ENCODE measurements around the gene FNBP1.

FNBP1 gene

DNA sequence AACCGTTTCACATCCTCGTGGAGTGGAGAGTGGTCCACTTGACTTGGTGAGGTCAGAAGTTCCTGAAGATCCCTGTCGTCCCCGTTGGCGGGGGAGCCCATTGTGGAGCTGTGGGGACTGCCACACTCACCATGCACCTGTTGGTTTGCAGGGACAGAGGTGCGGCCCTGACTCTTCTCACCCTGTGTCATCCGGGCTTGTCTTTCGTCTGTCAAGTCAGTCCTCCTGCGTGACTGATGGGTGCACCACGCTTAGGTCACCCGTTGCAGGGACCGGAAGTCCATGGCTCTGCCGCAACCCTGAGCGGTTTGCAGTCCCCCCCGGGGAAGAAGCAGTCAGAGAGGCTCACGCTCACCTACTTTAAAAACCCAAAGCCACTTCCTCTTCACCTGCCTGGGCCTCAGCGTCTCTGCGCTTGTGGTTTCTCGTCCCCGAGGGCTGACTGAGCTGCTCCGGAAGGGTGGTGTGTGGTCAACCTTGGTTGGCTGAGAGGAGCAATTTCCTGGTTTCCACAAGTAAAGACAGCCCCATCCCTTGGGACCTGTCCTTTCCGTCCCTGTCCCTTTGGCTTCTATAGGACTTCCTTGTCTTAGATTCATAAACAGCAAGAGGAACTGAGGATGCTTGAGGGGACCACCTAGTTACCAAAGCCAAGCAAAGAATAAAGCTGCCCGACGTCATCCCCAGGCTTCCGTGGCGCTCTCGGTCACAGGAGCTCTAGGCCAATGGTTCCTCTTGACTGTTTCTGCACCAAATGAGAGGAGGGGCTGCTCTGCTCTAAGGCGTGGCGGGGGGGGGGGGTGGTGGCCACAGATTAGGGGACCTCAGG, 154.5 kb downstream of the FNBP1 start:
- DNase-seq: peak; percentile 93 to 95

DNA sequence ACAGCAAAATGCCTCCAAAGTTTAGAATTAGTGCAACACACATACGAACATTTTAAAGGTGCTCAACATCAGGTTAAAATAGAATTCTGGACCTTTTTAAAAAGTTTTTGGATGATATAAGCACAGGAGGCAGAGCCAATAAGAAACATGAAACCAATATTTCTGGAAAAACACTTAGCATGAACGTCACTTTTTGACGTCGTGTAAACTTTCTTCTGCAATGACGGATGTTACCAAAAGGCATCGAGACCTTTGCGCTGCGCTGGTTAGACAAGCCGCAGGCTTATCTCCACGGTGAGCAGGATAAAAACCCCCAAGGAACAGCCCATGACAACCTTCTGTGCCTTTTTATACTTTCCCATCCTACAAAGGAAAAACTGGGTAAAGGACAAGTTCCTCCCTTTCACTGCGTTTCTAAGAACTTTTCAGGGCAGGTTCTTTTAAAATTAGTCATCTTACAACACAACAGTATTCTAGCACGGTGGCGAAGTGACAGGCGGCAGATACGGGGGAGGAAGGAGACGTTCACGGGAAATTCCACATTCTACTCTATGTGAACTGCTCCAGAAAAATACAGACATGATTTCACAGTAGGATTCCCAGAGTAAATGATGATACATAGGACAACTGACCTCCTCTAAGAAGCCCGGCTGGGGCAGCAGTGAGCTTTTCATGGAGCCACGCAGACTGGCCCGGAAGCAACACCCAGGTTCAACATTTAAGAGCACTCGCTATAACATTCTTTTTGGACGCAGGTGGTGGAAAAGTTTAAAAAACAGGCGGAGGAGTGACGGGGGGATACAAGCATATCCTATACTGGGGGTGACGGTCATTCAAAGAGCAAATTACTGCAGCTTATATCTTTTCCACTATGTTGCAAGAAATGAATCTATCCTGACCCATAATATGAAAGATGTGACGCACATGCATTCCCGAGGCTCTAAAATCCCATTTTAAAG, 155.4 kb downstream of the FNBP1 start:
- peak; percentile 82 to 83 for DNase-seq

DNA sequence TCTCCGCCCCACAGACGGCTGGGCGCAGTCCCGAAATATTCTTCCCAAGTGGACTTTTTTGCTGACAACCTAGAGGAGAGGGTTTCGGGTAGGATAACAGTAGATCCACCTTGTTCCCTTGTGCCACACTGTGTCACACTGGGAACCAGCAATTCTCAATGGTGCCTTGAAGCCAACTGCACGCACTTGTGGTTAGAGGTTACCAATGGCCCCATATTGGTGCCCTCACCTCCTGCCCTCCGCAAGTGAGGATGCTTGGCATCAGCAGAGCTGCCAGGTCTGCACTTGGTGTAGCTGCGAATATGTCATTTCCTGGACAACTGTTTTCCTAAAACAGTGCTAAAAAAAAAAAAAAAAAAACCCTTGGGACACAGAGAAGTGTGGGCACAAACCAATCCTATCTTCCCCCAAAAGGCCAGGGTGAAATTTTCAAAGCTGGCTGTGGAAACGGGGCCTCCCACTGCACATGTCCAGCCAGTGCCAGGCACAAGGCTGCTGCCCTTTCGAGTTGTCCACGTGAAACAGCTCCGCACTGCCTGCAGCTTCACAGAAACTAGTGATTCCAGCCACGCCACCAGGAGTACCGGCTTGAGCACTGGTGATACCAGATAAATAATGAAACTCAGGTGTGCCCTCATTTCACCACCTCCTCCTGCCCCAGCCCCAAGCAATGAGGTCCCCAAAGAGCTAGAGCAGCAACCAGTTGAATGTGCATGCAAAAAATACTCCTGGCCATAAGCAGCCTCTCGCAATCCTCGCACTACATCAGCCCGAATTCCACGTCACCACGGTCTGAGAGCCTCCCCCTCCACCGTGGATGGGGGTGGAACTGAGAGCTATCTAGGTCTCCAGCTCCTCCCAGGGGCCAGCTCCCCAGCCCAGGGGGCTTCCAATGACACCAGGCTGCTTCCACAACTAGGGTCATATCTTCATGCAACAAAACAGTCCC, 156.5 kb downstream of the FNBP1 start:
- peak; percentile 72 to 78 for DNase-seq

DNA sequence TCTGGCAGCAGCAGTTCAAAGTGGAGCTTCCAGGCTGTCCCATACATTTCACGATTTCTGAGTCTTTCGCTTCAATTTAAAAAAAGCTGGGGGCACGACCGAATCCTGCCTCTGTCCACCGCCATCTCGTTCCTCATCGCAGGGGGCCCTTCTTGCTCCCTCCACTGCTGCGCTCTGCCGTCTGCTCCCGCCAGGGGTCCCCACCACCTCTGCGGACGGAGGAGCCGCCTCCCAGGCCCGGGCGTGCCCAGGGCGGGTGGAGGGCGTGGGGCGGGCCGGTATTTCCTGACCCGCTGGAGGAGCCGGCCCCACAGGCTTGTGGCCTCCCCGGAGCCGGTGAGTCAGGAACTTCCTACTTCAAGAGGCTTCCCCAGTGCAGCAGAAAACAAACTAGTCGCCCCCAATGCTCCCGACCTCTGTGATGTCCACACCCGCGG, 157.3 kb downstream of the FNBP1 start:
- peak; percentile 90 to 91 for DNase-seq

DNA sequence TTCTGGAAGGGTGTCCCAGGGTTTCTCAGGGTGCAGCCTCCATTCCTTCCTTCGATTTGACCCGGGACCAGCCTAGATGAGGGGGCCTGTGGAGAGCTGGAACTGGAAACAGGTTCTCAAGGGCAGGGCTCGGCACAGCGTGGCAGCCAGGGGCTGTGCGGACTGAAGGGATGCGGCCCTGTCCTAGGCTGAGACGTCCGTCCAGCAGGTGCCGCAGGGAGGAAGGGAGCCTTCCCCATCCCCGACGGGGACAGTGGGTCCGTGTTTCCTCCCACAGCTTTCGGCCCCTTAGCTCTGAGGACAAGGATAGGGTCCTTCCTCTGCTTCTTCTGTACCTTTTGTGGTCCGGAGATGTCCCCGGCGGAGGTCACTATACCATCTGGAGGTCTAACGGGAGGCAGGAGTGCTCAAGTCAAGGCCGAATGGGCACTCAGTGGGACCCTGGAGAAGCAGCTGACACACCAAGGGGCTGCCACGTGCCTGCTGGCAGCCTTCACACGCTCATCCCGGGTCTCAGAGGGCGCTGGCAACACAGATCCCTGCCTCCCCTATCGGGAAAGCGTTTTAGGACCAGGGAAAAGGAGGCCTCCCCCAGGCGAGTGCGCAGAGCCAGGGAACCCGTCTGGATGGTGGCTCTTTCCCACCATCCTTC, 157.8 kb downstream of the FNBP1 start:
- DNase-seq: peak; percentile 38 to 51

DNA sequence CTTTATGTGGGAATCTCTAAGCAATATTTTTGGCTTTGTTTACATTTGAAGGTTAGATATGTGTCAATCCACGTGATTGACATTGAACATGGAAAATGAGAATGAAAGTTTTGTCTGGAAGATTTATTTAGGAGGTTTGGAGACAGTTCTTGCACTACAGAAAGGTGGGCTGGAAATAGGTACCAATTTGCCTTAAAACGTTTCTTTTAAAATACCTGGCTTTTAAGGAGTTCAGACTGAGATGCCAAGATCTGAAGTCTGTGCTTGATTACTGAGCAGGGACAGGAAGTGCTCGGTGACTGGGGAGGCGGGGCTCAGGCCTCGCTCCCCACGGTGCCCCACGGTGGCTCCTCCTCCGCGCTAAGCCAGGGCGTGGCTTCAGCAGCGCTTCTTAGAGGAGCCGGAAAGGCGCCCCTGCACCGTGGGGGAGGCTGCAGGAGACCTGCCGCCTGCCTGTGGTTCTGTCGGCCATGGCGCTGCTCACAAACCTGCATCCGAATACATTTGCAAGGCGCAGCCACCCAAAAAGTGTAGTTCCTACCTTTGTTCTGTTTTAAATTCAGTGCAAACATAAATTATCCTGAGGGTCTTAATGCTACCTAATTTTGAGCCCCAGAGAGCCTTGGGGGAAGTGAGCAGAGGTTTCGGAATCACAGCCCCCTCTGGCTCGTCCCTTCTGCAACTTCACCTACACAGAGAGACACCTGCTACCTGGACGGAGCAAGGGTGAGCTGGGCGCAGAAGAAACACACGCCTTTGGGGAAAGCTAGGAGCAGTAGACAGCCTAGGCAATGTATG, 158.6 kb downstream of the FNBP1 start:
- peak; percentile 95 for DNase-seq

DNA sequence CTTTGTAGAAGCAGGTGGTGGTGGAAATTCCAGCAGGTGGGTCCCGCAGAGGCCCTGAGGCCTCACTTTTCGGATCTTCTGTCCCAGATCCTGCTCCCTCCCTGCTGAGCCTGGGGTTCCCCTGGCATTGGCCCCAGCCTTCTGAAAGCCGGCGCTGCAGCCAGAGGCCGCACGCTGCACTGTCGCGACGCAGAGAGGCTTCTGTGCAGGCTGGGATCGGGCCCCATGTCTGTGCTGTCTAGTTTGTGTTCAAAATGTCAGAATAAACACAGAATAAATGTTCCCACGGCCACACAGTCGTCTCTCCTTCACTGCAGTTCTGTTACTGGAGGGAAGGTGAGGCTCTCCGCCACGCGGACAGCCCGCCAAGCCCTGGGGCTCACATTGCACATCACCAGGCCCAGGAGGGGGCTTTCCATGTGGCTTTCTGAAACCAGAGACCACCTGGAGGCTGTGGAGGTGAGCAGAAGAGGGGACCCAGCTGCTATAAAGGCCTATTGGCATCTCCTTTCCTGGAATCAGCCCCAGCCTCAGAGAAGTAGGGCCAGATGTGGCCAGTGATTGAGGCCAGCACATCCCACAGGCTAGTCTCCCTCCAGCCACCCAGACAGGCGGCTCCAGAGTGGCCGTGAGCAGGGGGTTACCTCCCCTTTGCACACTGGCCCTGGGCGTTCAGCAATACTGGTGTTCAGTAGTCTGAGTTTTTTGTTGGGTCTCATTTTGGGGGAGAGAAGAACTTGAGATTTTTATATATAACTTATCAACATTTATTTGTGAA, 161.3 kb downstream of the FNBP1 start:
- DNase-seq: no peak

DNA sequence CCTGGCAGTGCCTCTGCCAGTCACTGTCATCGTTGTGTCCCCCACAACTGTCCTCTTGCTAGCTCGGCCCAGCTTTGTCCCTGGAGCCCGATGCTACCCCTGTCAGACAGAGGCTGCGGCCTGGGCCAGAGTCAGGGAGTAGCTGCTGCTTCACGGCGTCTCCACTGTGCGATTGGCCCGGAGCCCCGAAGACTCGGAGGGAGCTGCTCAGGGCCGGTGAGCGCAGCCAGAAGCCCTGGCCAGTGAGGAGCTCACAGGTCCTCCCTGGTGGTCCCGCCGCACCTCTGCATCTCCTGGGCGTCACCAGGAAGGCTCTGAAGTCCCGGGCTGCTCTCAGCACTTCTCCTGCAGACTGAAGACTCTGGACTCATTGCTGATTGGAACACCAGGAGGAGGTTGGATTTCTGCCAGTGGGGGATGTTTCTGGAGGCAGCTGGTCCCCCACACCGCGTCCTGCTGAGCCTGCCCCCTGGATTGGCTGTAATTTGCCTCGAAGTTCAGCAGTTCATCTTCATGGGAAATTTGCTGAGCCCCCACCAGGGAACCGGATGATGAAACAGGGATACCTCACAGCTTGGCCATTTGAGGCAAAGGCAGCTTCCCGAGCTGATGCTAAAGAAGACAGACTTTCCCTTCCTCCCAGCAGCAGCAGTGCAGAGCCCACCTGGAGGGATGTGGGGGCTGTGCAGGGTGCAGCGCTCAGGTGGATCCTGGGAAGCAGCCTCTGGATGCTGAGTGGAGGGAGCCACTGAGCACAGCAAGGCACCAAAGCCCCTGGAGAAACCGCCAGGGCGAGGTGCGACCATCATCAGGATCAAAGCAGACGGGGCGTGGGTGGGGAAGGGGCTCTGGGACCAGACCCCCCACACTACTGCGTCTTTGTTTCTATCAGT, 162.1 kb downstream of the FNBP1 start:
- DNase-seq: no peak

DNA sequence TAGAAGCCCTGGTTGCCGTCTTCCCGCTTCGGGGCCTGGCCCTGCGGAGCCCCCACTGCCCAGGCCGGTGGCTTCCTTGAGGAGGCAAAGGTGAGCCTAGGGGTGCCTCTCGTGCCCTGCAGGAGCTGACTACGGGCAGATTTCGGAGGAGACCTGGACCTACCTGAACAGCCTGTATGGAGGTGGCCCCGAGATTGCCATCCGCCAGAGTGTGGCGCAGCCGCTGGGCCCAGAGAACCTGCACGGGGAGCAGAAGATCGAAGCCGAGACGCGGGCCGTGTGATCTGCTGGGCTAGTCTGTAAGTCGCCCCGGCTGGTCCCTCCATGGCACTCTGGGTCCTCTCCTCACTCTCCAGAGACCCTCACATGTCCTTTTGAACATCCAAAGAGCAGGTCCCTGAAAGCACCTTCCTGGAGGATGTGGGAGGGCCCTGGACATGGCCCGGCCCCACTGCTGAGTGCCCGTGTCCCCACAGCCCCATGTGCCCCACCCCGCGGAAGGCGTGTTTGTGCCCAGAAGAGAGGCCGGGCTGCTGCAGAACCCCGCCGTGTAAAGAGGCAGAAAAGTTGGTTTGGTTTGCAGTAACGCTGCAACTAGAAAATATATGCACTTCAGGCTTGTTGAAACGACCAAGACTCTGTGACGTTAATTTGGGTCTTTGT, 162.9 kb downstream of the FNBP1 start:
- no peak for DNase-seq

DNA sequence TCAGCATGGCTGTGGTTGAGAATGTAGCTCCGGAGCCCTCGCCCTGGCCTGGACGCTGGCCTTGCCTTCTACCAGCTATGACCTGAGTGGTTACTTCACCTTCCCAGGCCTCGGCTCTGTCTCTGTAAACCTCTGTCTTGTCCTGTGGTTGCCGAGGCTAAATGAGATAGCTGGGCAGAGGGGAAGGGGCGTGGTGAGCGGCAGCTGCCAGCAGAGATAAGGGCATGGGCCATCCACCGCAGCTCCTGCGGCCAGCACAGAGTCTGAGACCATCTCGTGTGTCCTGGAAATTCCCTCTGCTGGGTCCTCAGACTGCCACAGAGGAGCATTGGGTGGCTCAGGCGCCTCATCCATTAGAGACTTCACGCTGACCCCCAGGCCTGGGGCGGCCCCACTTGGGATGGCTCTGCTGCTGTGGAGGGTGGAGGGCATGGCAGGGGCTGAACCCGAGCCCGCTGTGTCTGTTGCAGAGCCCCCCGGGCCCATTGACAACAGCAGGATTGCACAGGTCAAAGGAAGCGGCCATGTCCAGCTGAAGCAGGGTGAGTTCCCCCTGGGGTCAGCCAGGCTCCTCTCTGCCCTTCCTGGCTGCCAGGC, 163.8 kb downstream of the FNBP1 start:
- DNase-seq: peak in 1 of 2 donors; percentile 23

DNA sequence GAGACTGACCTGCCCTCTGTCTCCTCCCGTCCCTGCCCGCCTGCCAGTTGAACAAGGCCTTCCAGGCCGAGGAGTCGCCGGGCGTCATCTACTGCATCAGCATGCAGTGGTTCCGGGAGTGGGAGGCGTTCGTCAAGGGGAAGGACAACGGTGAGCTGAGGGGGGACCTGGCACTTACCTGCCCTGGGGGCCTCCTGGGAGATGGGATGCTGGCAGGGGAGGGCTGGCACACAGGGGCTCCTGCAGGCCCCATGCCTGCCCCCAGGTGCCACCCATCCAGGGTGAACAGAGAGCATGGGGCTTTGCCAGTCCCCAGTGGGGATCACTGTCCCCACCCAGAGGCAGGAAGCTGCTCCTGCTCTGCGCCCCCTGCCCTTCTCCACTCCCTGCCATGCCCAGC, 164.7 kb downstream of the FNBP1 start:
- DNase-seq: no peak

DNA sequence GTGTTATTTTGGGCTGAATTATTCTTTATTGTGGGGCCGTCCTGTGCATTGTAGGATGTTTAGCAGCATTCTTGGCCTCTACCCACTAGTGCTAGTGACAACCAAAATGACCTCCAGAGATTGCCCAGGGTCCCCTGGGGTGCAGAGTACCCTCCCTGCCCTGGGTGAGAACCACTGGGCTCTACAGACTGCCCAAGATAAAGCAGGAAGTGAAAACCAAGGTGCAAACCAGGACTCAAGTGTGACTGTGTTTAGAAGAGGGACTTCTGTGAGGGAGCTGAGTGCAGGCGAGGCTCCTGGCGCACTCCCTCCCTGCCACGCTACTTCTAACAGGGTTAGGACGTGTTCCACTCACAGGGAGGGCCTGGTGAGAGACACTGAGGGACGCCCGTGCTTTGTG, 166.2 kb downstream of the FNBP1 start:
- peak in 1 of 2 donors; percentile 21 for DNase-seq

DNA sequence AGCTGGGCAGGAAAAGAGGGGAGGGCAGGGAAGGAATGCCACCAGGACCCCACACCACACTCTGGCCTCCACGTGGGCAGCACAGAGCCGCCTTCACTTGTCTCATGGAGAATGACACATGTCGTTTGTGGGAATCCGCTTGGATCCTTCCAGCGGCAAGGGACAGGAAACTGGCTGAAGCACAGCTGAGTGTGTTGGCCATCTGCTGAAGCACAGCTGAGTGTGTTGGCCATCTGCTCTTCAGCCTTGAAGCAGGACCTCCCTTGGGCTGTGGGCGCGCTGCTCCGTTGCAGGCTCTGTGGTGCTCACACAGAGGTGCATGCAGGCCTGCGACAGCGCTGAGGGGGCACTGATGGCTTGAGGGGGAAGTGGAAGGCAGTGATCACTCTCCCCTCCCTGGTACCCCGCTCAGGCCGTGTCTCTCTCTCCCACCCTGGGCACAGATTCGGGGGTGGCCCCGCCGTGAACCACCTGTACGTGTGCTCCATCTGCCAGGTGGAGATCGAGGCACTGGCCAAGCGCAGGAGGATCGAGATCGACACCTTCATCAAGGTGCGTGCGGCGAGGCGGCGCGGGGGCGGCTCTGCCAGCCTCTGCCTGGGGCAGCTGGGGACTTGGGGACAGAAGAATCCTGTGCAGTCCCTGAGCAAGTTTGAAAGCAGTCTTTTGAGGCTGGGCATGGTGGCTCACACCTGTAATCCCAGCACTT, 167.1 kb downstream of the FNBP1 start:
- DNase-seq: no peak

DNA sequence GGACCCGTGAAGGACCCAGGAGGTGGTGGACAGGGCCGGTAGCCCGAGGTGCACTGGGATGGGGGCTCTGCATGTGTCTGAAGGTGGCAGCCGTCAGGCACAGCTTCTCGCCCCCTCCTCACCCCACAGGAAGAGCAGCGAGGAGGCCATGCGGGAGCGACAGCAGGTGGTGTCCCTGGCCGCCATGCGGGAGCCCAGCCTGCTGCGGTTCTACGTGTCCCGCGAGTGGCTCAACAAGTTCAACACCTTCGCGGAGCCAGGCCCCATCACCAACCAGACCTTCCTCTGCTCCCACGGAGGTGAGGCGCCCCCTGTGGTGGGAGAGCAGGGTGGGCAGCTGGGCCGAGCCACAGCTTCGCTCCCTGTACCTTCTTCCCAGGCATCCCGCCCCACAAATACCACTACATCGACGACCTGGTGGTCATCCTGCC, 167.8 kb downstream of the FNBP1 start:
- DNase-seq: no peak

DNA sequence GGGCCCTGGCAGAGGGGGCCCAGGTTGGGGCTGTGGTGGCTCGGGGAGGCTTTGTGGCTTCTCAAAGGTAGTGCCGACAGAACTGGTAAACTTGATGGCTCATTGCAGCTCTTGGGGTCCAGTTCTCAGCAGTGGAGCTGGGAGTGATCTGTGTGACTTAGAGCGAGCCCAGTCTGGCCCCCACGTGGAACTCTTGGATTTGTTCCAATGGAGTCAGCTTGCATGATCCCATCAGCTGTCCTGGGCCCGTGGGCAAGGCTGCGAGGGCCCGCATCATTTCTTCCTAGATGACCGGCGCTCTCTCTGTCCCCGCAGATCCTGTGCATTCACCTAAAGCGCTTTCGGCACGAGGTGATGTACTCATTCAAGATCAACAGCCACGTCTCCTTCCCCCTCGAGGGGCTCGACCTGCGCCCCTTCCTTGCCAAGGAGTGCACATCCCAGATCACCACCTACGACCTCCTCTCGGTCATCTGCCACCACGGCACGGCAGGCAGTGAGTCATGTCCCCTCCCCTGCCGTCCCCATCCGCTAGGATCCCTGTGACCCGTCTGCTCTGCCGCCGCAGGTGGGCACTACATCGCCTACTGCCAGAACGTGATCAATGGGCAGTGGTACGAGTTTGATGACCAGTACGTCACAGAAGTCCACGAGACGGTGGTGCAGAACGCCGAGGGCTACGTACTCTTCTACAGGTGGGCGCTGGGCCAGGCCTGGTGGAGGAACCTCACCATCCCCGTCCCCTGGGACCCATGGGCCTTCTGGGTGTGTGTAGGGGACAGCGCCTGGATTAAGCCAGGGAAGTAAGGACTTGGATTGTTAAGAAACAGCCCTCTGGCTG, 168.5 kb downstream of the FNBP1 start:
- DNase-seq: no peak

DNA sequence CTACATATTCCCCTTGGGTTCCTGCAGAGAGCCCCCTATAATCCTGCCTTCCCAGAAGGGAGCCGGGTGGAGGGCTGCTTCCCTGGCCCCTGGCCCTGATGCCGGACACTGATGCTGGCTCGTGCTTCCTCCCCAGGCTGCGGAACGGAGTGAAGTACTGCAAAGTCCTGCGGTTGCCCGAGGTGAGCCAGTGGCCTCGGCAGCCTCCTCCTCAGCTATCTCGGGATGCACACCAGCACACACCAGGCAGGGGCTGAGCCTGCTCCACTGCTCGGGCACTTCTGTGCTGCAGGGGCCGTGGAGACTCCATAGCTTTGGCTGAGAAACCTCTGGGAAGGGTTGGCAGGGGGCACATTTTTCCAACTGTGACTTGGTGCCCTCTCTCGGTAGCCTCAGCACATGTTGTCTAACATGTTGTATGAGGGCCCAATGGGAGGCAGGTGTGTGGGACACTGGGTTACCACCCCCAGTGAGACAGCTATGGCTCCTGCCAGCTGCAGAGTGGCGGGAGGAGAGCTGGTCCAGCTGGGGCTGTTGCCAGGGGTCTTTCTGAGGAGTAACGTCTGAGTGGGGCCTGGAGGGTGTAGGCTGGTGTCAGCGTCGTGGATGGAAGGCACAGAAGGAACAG, 169.3 kb downstream of the FNBP1 start:
- DNase-seq: no peak
